Osteocyte (in vitro differentiated cells): Measurements from ENCODE around the gene DIAPH1. TPM values are rescaled to one million over a fixed set of nuclear protein-coding genes. Genes with fewer than 3 reads are reported as not detected.

Source experiments
- DNase-seq: peaks from one replicate; pipeline ENCODE4 v3.0.0; 2021; ENCODE audit warnings: mixed read lengths; ENCODE audit not compliant: unreplicated experiment; ENCODE audit errors: extremely low spot score
- H3K27ac Mint-ChIP-seq: one replicate; pipeline ENCODE4 v1.8.0; 2021; ENCODE audit warnings: mild to moderate bottlenecking, mixed read lengths; ENCODE audit not compliant: unreplicated experiment
- H3K27me3 Mint-ChIP-seq: one replicate; pipeline ENCODE4 v1.8.0; 2021; ENCODE audit warnings: mixed read lengths; ENCODE audit not compliant: unreplicated experiment
- H3K36me3 Mint-ChIP-seq: one replicate; pipeline ENCODE4 v1.8.0; 2021; ENCODE audit warnings: mixed read lengths; ENCODE audit not compliant: unreplicated experiment
- H3K4me1 Mint-ChIP-seq: one replicate; pipeline ENCODE4 v1.8.0; 2021; ENCODE audit warnings: mixed read lengths; ENCODE audit not compliant: unreplicated experiment
- H3K4me3 Mint-ChIP-seq: one replicate; pipeline ENCODE4 v1.8.0; 2021; ENCODE audit warnings: mild to moderate bottlenecking, moderate library complexity, mixed read lengths; ENCODE audit not compliant: unreplicated experiment
- H3K9me3 Mint-ChIP-seq: one replicate; pipeline ENCODE4 v1.8.0; 2021; ENCODE audit warnings: mixed read lengths; ENCODE audit not compliant: unreplicated experiment
- CTCF ChIP-seq: fragments of 200-600 bp; sonication (generic); IDR thresholded peaks from 2 replicates; pipeline ENCODE4 v1.5.0; 2021; ENCODE audit warnings: antibody characterized with exemption, mild to moderate bottlenecking, moderate library complexity
- total RNA-seq: library from RNA; stranded (reverse); gene quantifications from 2 replicates; pipeline ENCODE4 v1.2.1, GENCODE V29; 2021

Gene DIAPH1
- total RNA-seq, 1 donor from 2014 or later: 50.9 TPM

GRCh38 chr5:141640051-141640415 lies 21.2 kb upstream of the DIAPH1 start:
- Mint-ChIP-seq H3K4me1 (peaks cover 20% of the 10 kb centered on the region), H3K9me3 (no peaks in the 10 kb centered on the region), H3K27me3 (no peaks in the 10 kb centered on the region), H3K4me3 (no peak overlapping the region), H3K36me3 (peaks cover 6% of the 10 kb centered on the region), H3K27ac (no peak overlapping the region)
- no peak for DNase-seq
- TF ChIP-seq CTCF: no peak

- Mint-ChIP-seq H3K27me3 (no peaks in the 10 kb centered on the region), H3K27ac (no peak overlapping the region), H3K36me3 (peaks cover 2% of the 10 kb centered on the region), H3K4me1 (peaks cover 23% of the 10 kb centered on the region), H3K4me3 (no peak overlapping the region), H3K9me3 (no peaks in the 10 kb centered on the region)
- no peak for TF ChIP-seq CTCF
- no peak for DNase-seq
Observed at GRCh38 chr5:141639357-141640050, 20.7 kb upstream of the DIAPH1 start.

GRCh38 chr5:141638771-141639170 lies 20.0 kb upstream of the DIAPH1 start:
- no peaks in the 10 kb centered on the region for H3K27me3 Mint-ChIP-seq
- peaks cover 6% of the 10 kb centered on the region for H3K36me3 Mint-ChIP-seq
- H3K27ac Mint-ChIP-seq: no peak overlapping the region
- peaks cover 23% of the 10 kb centered on the region for H3K4me1 Mint-ChIP-seq
- TF ChIP-seq CTCF: no peak
- H3K9me3 Mint-ChIP-seq: no peaks in the 10 kb centered on the region
- H3K4me3 Mint-ChIP-seq: peak overlapping the region; percentile 77
- no peak for DNase-seq

GRCh38 chr5:141637767-141638419 lies 19.1 kb upstream of the DIAPH1 start:
- peak; percentile 30 for TF ChIP-seq CTCF
- Mint-ChIP-seq H3K9me3 (no peaks in the 10 kb centered on the region), H3K4me1 (peaks cover 23% of the 10 kb centered on the region), H3K27ac (no peak overlapping the region), H3K27me3 (no peaks in the 10 kb centered on the region), H3K36me3 (peaks cover 6% of the 10 kb centered on the region), H3K4me3 (peak overlapping the region; percentile 77)
- DNase-seq: no peak

GRCh38 chr5:141637123-141637766 lies 18.4 kb upstream of the DIAPH1 start:
- no peak for TF ChIP-seq CTCF
- Mint-ChIP-seq H3K4me1 (peaks cover 23% of the 10 kb centered on the region), H3K36me3 (peaks cover 4% of the 10 kb centered on the region), H3K27me3 (no peaks in the 10 kb centered on the region), H3K27ac (peak overlapping the region; percentile 56), H3K9me3 (no peaks in the 10 kb centered on the region), H3K4me3 (peak overlapping the region; percentile 77)
- DNase-seq: no peak
